Embryonic facial prominence (tissue), 1 donor: Measurements from ENCODE around the gene OTOF.
"Not testable (repeated sequence)": the region's sequence is repeated elsewhere in the genome, so short reads cannot be mapped to it uniquely, and the experiment has no call there.

Source experiments
- DNase-seq: peaks from one replicate; pipeline ENCODE4 v3.0.0-alpha.2; 2016; ENCODE audit errors: extremely low spot score

Gene OTOF

GRCh38 chr2:26479789-26480565 lies 2.1 kb upstream of the OTOF start:
- DNase-seq = no peak

DNA sequence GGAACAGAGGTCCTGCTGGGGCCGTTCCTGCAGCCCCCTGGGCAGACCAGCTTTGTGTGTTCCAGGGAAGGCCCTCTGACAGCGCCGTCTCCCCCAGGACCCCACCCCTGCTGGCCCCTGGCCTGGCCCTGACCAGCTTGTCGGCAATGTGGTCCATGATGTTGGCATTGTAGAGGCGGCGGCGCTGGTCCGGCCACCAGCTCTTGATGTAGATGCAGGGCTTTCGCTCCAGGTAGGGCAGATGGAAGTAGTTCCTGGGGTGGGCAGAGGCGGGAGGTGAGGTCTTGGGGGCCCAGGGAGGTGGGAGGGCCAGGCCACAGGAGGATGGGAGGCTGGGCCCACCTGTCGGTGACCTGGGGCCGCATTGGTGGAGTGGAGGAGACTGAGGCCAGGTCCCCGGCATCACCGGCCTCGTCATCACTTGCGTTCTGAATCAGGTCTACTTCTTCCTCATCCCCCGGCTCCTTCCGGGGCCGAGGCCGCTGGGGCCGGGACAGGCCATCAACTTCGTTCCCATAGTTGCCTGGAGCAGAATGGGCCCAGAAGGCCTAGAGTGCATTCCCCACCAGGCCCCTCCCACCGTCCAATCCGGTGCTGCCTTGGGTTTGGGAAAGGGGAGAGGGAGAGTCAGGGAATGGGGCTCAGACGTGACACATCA lies 1.3 kb upstream of the OTOF start:
- DNase-seq = no peak

GRCh38 chr2:26478366-26478765 lies 442 bp upstream of the OTOF start:
- no peak for DNase-seq

GRCh38 chr2:26477126-26477910 lies 606 bp downstream of the OTOF start:
- no peak for DNase-seq

- no peak for DNase-seq
These were observed 2.0 kb downstream of the OTOF start for GRCh38 chr2:26475832-26476501.

DNA sequence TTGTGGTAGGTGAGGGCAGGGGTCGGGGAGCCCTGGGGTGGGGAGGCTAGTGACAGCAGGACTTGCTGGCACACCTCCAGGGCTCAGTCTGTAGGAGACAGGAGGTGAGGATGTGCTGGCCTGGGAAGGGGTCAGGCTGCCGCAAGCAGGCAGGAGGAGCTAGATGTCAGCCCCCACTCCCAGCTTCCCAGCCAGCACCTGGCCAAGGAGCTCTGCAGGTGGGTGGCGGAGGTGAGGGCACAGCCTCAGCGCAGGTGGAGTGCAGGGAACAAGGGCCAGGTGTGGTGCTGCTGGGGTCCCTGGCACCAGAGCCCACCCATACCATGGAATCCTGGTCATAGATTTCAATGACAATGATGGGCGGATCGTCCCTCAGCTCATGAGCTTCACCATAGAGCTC lies 2.9 kb downstream of the OTOF start:
- DNase-seq = no peak

- DNase-seq = no peak
These were observed 3.6 kb downstream of the OTOF start for GRCh38 chr2:26474261-26474785.

DNA sequence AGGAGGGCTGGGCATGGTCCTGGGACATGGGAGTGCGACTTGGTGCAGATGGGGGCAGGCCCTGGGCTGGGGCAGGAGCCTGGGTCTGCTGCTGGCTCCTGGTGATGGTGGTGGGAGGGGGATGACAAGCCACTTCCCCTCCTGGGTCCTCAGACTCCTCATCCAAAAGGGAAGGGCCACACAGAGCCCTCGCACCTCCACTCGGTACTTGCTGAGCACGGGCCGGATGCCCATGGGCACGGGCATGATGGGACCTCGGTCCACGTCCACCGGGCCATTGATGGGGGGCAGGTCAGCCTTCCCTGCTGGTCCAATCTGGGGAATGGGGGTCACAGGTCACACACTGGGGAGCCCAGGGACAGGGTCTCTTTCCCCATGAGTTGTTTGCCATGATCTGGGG lies 4.1 kb downstream of the OTOF start:
- no peak for DNase-seq

GRCh38 chr2:26472821-26473655 lies 4.9 kb downstream of the OTOF start:
- DNase-seq = no peak

GRCh38 chr2:26471766-26472706 lies 5.9 kb downstream of the OTOF start:
- no peak for DNase-seq

DNA sequence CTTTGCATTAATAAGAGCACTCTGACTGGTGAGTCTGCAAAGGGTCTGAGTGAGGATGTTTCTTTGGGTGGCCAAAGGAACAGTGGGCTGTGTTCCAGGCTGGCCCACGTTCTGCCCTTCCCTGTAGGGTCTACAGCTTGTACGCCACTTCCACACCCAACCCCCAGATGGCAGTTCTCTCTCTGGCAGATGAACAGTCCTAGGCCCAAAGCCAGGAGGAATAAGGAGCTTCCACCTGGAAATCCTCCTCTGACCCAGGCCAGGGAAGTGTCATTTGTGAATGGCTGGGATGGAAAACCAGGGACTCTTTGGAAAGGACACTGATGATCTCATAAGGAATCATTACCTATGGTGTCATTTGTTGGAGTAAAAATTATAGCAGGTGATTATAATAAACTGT lies 6.6 kb downstream of the OTOF start:
- DNase-seq = no peak

- no peak for DNase-seq
These were observed 7.2 kb downstream of the OTOF start for GRCh38 chr2:26470601-26471260.

DNA sequence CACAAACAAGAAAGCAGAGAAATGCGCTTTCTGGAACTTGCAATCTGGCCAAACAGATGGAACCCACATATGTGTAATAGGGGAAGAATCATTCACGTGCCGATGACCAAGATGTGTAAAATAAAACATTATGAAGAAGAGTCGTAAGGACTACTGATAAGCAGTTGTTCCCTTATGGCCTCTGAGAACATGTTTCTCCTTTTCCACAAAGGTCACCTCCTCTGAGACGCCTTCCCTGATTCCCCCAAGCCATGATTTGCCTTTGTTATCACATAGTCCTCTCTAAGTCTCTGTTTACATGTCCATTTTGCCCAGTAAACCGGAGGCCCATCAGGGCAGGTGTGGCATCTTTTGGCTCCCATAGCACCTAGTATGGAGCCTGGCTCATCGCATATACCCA lies 8.0 kb downstream of the OTOF start:
- DNase-seq = no peak

DNA sequence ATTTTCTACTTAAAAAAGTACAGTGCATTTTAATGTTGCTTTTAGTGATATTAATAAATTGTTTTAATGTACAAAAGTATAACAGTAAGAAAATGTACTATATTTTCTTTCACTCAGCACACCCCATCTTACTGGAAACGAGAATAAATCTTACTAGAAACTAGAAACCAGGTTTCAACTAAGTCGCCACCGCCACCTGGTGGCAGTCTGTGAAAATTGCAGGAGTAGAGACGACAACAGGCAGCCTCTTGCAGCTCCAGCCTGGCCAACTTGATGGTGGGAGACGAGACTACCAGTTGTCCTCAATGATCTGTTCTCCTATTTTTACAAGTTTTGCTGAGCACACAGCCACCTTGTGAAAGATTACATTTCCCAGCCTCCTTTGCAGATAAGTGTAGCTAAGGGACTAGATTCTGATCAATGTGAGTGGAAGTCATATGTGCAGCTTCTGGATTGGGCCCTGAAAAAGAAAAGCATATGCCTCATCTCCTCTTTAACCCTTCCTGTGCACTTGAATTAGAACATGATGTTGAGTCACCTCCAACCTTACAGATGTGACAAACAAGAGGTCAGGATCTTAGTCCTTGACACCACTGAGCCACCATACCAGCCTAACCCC lies 8.7 kb downstream of the OTOF start:
- no peak for DNase-seq

DNA sequence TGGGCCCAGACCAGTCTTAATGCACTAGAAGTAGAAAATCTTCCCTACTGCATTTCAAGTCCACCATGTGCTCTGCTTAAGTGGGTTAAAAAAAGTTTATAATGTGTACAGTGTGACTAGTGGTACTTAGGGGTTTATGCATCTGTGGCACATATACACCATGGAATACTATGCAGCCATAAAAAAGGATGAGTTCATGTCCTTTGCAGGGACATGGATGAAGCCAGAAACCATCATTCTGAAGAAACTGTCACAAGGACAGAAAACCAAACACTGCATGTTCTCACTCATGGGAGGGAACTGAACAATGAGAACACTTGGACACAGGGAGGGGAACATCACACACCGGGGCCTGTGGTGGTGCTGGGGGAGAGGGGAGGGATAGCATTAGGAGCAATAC lies 9.4 kb downstream of the OTOF start:
- DNase-seq = not testable (repeated sequence)

GRCh38 chr2:26466662-26467310 lies 11.1 kb downstream of the OTOF start:
- DNase-seq = no peak

DNA sequence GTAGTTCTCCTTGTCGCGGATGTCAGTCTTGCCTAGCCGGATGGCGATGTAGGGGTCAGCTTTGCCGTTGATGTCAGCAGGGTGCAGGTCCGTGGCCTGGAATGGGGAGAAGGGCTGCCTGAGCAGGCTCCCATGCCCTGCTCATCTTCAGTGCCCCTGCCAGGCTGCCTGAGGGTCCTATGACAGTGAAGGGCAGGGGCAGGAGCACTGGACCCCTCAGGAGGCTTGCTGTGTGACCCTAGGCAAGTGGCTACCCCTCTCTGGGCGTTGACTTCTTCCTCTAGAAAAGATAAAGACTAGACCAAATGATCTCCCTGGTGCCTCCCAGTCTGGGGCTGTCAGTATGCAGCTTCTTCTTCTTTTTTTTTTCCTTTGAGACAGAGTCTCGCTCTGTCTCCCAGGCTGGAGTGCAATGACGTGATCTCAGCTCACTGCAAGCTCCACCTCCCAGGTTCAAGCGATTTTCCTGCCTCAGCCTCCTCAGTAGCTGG lies 11.9 kb downstream of the OTOF start:
- no peak for DNase-seq

DNA sequence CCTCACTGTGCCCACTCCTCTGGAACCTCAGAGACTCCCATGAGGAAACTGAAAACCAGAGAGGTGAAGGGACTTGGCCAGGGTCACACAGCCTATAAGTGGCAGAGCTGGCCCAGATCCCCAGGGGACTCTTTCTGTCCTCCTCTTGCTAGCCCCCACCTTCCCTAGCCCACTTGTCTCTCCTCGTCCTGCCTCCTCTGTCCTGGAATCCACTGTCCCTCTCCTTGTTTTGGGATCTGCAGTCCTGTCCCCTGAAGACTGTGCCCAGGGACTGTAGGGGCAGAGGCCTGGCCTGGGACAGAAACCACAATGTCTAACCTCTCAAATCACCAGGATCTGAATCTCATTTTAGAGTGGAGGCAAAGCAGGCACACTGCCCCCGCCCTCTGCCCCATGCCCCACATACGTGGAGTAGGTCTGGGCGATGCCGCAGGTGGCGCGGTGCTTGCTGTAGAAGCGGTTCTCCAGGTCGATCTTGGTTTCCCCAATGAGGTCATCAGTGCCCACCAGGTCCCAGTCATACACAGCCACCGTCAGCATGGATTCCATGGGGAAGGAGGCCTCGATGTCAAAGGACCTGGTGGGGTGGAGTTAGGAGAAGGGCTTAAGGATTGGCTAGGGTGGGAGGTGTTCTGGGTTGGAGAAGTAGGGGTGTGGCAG lies 12.5 kb downstream of the OTOF start:
- no peak for DNase-seq
